Neural cell (in vitro differentiated cells): ENCODE measurements around the gene UGT2B7.

Experiments
- EZH2 ChIP-seq: fragments of 200-600, 300-800 bp; shearing (Covaris generic), sonication (generic); IDR thresholded peaks from 2 replicates; pipeline ENCODE4 v1.6.1; 2014; ENCODE audit warnings: antibody characterized with exemption, low read length, borderline replicate concordance, mild to moderate bottlenecking; ENCODE audit not compliant: insufficient read depth, poor library complexity, severe bottlenecking
- POLR2AphosphoS5 ChIP-seq: IDR thresholded peaks from 2 replicates; pipeline ENCODE4 v1.6.1; 2012
- SMC3 ChIP-seq: fragments of 450-650 bp; conservative IDR thresholded peaks from 2 replicates; pipeline ENCODE4 v1.6.1; 2014; ENCODE audit warnings: antibody characterized with exemption, mild to moderate bottlenecking, moderate library complexity; ENCODE audit not compliant: poor library complexity
- TF ChIP-seq, protein P1 (sequence below): fragments of 450-650 bp; IDR thresholded peaks from 2 replicates; pipeline ENCODE4 v1.5.1; 2014; ENCODE audit warnings: antibody characterized with exemption, mild to moderate bottlenecking, moderate library complexity; ENCODE audit not compliant: poor library complexity, severe bottlenecking
- TF ChIP-seq, protein P2 (sequence below): IDR thresholded peaks from 2 replicates; pipeline ENCODE4 v1.6.1; 2012; ENCODE audit warnings: borderline replicate concordance

DNA sequence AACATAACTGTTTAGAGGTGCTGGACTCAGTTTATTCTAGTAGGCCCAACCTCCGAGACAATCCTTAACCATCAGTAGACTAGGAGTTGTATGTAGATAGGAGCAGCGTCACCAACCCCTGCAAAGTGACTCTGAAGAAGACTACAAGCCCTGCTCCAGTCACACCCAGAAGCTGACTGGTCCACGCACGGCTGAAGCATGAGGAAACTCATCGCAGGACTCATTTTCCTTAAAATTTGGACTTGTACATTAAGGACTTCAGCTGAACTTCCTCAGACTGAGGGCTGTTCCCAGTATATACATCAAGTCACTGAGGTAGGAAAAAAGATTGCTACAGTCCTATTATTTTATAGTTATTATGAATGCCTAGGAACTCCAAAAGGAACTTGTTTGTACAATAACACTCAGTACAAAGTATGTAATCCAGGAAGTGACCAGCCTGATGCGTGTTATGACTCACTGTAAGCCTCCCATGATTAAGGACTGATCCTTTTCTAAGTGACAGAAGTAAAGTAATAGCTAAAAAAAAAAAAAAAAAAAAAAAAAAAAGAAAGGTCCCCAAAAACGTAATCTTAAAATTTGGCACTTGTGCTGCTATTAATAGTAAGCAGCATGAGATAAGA is 41.6 kb upstream of the UGT2B7 start:
- TF ChIP-seq, protein P1, sequence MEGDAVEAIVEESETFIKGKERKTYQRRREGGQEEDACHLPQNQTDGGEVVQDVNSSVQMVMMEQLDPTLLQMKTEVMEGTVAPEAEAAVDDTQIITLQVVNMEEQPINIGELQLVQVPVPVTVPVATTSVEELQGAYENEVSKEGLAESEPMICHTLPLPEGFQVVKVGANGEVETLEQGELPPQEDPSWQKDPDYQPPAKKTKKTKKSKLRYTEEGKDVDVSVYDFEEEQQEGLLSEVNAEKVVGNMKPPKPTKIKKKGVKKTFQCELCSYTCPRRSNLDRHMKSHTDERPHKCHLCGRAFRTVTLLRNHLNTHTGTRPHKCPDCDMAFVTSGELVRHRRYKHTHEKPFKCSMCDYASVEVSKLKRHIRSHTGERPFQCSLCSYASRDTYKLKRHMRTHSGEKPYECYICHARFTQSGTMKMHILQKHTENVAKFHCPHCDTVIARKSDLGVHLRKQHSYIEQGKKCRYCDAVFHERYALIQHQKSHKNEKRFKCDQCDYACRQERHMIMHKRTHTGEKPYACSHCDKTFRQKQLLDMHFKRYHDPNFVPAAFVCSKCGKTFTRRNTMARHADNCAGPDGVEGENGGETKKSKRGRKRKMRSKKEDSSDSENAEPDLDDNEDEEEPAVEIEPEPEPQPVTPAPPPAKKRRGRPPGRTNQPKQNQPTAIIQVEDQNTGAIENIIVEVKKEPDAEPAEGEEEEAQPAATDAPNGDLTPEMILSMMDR = no peak
- TF ChIP-seq POLR2AphosphoS5 (no peak), EZH2 (no peak), SMC3 (no peak)
- TF ChIP-seq, protein P2, sequence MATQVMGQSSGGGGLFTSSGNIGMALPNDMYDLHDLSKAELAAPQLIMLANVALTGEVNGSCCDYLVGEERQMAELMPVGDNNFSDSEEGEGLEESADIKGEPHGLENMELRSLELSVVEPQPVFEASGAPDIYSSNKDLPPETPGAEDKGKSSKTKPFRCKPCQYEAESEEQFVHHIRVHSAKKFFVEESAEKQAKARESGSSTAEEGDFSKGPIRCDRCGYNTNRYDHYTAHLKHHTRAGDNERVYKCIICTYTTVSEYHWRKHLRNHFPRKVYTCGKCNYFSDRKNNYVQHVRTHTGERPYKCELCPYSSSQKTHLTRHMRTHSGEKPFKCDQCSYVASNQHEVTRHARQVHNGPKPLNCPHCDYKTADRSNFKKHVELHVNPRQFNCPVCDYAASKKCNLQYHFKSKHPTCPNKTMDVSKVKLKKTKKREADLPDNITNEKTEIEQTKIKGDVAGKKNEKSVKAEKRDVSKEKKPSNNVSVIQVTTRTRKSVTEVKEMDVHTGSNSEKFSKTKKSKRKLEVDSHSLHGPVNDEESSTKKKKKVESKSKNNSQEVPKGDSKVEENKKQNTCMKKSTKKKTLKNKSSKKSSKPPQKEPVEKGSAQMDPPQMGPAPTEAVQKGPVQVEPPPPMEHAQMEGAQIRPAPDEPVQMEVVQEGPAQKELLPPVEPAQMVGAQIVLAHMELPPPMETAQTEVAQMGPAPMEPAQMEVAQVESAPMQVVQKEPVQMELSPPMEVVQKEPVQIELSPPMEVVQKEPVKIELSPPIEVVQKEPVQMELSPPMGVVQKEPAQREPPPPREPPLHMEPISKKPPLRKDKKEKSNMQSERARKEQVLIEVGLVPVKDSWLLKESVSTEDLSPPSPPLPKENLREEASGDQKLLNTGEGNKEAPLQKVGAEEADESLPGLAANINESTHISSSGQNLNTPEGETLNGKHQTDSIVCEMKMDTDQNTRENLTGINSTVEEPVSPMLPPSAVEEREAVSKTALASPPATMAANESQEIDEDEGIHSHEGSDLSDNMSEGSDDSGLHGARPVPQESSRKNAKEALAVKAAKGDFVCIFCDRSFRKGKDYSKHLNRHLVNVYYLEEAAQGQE = no peak
